GM21825 (cell line): ENCODE data around the gene VSIG4.
A peak's percentile ranks its signal among the peaks of the same experiment; 100 is the strongest.

ENCODE experiments used
- ATAC-seq: cut with Tn5 transposase; IDR thresholded peaks from one replicate; pipeline ENCODE4 v1.9.1; 2021; ENCODE audit warnings: mild to moderate bottlenecking, moderate library complexity; ENCODE audit not compliant: unreplicated experiment

Gene VSIG4

DNA sequence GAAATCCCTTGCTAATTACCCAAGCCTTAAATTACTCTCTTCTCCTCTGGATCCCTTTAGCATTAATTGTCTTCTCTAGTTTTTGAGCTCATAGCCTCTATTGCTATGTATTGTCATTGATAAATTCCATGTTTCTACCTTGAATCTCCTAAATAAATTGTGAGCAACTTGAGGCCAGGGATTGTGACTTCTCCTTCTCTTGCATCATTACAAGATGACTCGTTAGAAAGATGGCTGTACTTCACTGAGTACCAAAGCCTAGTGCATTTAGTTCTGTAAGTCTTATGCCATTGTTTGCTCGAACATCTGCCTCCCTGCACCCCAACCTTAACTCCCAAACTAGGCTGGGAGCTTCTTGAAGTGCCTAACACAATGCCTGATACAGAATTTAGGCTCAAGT lies 15.3 kb downstream of the VSIG4 start:
- no peak for ATAC-seq

DNA sequence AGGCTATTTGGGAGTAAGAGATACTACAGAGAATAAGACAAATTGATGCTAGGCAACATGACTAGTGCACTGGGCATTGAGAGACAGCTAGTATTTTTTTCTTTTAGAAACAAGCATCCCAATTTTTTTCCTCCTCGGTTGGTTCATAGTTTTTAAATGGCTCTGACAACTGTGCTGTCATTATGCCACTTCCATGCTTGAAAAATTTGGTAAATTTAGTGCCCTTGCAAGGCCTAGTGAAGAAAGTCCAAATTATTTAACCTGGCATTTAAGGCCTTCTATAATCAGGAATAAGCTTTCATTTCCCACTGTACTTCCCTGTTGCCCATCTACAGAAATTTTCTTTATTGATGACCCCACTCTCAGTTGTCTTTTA lies 15.8 kb downstream of the VSIG4 start:
- no peak for ATAC-seq

DNA sequence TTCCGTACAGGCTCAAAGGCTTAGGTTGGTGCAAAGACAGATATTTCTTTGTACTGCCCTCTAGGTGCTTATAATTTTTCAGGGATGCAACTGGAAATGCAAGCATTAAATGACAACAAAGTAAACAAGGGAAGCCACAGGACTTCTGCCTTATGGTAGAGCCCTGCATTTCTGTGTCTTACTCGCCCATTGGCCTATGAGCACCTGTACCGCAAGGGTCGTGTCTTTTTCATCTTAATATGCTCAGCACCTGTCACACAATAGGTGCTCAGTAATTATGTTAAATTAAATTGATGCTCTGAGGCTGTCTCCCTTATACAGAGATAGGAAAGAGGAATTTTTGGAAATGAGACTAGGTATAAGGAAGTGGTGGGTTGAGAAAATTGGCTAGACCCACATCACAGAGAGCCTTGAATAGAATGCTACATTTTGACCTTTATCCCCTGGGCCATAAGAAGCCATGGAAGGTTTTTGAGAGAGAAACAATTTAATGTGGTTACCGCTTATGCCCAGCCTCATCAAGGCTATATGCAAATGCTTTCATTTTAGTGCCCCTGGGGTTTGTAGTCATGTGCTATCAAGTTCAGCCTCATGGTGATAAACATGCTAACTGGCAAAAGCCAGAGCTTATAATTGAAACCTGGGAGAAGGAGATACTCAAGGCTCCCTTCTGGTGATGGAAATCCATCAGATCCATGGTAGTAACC lies 16.3 kb downstream of the VSIG4 start:
- no peak for ATAC-seq

DNA sequence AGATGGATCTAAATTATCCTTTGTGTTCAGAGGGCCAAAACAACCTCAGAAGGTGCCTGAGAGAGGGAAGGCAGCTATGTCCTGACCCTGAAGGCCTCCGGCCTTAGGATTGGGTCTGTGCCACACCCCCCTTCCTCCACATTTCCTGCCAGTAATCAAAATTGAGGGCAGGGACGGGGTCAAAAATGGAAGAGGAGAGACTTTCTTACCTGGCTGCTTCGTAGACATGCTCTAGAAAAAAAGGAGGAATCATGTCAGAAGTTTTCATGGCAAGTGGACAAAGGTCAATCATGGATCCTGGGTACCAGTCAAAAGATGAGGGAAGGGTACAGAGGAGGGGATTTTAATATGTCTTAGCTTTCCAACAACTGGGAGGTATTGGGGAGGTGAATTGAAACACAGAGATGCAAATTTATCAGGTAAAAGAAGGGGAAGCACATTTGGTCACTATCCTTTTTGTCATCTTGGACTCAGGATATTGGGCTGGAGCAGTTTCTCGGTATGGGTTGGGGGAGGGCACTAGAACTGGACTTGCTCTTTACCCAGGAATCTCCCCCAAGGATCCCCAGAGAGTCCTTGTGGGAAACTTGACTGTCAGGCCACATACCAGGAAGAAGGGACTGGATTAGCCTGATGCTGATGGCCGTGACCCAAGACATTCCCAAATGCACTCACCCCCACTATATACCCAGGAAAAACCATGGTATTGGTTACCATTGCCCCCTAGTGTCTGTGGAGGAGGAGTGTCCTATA lies 17.1 kb downstream of the VSIG4 start:
- ATAC-seq: no peak

DNA sequence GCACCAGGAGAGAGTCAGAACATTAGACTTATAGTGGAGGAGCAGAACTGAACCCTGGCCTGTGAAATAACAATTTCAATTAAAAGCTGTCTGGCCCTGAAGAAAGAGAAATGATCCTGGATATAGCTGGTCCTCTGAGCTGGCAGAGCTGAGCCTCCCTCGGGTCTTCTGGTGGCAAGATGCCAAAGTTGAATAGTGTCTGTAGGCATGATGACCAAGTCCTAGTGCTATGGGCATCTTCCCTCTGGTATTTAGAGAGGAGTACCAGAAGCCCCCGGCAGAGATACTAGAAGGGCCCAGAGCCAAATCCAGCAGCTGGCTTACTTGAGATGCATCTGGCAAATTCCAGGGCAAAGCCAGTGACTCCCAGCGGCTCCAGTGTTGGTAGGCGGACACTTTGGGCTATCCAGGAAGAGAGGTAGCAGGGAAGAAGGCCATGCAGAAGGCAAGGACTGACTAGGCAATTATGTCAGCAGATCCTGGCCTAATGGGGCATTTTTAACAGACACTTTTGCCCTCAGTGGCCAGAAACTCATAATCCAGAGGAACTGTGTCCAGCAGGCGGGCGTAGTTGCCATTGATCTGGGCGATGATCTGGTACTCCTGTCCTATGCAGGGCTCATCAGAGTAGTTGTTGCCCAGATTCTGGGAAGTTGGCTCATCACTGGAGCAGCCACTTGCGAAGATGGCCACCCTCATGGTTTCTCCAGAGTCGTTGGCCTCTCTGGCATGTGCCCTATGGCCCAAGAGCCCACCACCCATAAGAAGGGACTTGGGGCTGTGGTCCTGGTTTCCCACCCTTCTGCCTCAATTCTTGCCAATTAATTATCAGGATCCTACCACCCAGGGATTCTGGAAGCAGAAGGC lies 17.9 kb downstream of the VSIG4 start:
- no peak for ATAC-seq

DNA sequence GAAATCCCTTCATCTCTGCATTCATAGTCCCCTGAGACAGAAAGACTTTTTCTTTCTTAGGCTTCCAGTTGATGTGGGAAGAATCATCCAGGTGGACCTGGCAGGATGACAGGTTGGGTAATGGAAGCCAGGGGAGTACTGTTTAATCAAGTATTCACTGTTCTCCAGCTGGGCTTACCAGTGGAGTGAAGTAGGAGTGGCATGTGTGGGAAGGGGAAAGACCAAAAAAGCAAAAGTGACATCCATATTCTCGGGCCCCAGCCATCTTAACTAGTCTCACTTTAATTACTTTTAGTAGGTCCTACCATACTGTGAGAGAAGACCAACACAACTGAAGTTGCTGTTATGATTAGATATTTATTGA lies 18.5 kb downstream of the VSIG4 start:
- ATAC-seq: no peak

DNA sequence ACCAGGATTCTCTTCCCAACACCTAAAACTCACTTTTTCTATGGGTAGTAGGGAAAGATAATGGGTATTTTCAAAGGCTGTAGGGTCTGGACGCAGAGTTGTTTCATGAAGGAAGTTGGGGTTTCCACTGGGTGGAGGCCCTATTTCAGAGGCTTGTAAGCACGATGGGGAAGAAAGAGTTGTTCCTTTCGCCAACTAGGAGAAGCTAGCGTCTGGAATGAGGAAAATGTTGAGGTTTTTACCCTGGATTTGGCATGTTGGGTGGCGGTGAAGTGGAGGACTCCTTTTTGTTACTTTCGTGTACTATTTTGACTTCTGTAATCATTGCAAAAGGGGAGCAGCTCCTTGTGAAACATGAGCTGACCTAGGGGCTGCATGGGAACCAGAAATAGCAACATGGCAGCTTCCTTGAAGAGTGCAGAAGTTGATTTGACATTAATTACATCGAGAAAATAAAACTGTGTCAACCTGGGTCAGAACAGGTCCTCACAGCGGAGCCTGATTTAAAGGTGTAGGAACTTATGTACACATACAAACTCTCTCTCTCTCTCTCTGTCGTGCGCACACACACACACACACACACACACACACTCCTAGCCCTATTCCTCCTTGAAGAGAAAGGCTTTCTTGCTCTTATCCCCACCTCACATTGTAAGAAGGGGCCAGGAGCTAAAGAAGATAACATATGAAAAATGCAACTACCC lies 19.1 kb downstream of the VSIG4 start:
- ATAC-seq: no peak

DNA sequence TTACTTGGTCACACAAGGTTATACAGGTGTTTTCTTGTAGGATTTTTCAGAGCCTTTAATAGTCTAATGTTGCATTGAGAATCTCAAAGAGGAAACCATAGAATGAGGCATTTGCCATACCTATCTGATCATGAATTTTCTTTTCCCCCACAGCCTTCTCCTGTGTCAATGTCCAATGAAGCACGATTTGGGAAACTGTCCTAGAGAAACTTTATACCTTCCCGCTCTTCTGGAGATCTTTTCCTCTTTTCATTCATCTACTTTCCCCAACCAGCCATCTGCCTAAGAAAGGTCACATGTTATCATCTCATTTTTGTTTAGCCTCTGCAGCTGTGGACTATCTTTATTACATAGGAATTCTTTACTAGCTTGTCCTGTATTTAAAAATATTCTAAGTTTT lies 19.9 kb downstream of the VSIG4 start:
- no peak for ATAC-seq

DNA sequence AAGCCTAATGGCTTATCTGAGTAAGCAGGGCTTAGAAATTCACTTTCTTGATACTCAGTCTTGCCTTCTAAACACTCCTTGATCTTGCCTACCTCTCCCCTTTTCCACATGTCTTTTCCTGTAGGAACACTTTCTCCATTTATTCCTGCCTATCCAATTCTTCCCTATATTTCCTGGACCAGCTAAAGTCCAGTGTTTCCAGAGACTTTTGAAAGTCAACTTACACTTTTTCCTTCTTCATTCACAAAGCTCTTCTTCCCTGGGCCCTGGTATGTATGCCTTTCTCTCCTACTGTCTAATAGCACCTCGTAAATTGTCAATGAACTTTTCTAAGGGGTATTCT lies 20.6 kb downstream of the VSIG4 start:
- ATAC-seq: no peak

DNA sequence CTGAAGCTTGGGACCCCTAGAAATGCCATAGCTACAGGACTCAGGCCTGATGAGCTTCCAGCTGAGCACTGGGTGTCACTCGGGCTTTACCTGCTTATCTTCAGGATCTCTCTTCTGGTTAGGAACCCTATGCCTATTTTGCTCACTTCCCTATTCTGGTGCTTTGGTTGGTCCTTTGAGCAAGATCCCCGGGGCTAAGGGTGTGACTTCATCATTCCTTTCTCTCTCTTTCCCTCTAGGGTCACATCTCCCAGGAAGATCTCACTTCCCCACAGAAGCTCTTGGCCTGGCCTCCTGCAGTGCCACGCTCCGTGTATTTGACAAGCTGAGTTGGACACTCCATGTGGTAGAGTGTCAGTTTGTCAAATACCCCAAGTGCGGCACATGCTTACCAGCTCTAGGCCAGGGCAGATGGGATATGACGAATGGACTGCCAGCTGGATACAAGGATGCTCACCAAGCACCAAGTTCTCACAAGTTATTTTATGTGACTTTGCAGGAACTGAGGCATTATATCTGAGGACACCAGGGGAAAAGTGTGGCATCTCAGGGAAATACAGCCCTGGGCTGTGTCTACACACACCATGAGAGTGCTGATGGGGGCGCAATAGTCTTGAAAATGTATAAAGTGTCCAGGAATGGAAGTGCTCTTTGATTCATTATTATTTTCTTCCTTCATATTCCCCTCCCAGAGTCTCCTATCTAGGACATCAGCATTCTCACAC lies 21.1 kb downstream of the VSIG4 start:
- no peak for ATAC-seq

DNA sequence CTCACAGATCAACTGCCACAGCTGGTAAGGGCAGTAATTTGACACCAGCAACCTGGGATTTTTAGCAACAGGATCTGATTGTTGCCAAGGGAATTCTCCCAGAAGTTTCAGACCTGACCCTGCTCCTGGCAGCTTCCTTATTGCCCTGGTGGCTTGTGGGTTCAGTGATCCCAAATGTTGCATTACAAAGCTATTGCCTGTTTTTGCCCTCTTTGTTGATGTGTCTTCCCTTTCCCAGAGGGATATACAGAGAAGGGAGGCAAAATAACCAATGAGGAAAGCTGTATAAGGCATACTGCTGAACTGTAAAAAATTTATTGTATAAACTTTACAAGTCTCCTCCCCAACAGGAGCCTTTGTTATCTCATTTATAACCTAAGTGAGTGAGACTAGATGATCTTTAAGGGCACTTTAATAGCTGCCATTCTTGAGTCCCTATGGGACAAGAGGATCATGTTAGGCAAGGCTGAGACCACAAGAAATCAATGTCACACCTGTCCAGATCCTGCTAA lies 22.2 kb downstream of the VSIG4 start:
- ATAC-seq: no peak

DNA sequence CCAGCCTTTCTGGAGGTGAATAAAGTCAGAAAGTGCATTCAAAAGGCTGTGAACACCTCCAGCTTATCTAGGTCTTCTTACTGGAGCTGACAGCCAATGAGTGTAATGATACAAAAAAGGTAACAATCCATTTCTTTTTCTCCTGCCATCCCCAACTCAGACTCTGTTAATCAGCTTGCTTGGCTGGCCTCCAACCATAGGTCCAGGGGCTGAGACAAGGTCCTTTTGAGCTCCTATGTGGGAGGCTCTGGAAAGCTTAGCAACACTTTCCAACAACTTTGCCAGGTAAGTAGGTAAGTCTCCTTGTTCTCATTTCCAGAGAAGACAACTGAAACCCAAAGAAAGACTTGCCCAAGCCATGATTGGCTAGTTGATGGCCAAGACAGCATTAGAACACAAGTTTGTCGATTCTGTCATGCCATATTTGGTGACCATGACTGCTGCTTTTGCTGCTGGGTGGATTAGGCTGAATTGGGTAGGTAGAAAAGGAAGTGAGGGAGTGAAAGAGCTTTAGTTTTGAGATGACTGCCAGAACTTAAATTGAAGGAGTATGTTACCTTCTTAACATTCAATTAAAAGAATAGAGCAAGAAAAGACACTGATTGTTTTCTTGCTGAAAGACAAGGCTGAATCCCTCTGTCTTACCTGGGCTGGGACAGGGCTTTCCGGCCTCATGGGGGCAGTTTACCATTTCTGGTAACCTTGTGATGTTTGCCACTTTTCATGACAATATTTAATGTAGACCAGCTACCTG lies 22.8 kb downstream of the VSIG4 start:
- no peak for ATAC-seq

DNA sequence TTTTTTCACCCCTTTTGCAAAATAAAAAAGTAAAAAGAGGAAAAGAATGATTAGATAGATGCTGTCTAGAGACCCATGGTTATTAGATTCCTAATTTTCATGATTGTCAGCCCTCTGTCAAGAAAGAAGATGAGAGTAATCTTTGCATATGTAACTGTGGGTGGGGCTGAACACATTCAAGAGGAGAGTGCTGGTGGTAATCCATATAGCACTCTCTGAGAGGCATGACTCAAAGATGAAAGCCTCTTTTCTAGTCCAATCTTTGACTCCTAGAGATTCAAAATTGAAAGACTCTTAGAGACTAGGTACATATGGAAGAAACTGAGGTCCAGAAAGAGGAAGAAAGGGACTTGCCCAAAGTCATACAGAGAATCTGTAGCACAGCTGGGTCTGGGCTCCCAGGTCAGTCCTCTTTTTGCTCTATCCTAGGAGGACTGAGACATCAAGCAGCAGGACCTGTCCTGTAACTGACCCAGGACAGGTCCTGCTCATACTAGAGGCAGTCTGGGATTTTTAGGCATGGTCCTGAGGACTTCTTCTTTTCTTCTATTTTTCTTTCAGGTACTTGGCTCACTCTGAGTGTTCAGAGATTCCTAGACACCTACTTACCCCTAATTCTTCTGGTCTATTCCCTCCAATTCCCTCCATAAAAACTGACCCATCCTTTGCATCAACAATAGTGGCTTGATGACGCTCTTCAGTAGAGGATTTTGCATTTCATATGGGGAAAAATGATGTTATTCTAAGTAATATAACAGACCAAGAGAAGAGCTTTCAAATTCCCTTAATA lies 23.8 kb downstream of the VSIG4 start:
- peak; percentile 23 for ATAC-seq

DNA sequence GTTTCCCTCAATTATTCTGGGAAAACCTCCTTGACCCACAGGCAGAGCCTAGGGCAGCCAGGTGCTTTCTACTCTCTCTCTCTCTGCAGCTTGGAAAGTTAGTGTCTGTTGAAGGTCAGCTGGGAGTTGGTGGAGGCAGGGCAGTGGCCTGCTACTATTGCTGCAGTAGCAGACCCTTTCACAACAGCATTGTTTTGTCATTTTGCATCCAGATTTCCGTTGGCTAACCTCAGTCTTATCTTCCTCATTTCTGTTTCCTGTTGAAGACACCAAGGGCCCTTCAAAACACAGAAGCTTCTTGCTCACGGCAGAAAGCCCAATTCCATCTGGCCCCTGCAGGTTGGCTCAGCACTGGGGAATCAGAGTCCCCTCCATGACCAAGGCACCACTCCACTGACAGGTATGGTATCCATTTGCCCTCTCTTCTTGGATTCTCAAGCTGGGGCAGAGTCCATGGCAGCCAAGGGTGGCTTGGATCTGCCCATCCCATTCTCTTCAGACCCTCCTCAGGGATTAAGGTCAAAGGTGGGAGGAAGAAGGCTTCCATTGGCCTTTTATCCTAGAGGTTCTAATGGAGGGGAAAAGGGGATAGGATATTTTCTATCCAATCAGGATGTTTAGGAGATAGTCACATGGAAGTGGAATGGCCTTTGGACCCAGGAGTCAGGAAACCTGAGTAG lies 24.6 kb downstream of the VSIG4 start:
- ATAC-seq: peak; percentile 39

DNA sequence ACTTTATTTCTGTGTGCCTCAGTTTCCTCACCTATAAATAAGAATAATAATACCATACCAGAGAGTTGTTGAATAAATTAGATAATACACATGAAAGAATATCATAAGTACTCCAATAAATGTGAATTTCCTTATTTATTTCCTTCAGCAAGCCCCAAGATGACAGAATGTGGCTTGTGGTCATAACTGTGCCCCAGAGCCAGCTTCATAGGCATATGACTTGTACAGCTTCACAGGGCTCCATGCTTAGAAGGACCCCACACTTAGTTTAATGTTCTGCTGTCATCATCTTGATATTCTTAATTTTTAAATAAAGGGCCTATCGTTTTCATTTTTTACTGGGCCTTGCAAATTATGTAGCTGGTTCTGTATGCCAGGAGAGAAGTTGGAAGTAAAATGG lies 25.3 kb downstream of the VSIG4 start:
- no peak for ATAC-seq

DNA sequence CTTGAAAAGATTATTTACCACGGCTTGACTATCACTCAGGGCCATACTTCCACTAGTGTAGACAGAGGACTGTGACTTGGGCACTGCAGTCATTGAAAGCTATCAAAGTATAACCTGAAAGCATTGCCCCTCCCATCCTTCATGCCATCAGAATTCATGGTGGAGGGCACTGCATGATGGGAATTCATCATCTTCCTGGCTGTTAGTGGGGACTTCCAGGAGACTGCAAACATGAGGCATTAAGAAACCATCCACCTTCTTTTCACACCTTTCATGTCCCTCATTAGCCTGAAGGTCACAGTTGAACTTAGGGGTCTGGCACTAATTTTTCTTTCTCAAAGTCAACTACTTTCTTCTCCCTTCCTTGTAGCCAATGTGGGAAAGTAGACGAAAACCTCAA lies 25.8 kb downstream of the VSIG4 start:
- ATAC-seq: no peak

DNA sequence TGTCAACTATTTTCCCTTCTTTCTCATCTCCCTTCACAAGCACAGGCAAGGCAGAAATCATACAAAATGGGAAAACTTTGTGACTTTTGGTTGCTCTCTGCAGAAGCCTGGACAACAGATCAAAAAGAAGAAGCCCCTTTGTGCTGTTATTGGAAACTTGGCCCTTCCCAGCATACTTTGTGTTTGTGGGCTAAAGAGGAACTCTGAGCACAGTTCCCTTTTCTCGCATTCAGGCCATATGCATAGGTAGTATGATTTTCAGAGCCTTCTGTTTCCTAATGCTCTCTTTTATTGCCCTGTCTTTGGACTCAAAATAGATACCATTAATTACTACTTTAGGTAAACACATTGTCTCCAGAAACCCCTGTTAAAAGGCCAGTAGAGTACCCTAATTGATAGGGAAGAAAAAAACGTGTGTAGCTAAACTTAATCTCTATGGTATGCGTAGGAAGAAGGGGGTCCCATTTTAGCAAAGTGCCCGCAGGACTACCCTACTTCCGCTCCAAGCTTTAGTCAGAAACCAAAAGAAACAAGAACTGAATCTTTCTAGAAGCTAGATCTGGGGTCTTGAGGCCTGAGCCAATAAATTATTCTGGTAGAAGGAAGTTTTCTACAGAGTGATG lies 26.6 kb downstream of the VSIG4 start:
- peak; percentile 28 for ATAC-seq

DNA sequence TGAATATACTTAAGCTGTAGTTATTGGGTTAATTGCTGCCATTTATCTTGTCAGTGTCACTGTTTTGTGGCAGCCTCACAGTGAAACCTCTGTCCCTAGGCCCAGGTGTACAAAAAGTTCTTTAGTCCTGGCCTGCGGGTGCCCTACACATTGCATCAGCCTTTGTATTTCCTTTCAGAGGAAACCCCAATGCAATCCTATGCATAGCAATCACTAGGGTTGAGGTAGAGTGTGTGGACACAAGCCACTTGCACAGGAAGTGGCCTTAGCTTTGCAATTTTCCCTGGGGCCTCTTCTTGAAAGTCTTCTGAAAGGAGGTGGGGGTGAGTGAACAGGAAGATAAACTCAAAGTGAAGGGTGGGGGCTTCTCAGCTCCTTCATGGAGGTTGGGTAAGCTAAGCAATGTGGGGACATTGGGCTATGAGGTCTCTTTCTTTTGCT lies 27.8 kb downstream of the VSIG4 start:
- peak; percentile 54 for ATAC-seq
